ENCODE data around the gene RGS19.

DNA sequence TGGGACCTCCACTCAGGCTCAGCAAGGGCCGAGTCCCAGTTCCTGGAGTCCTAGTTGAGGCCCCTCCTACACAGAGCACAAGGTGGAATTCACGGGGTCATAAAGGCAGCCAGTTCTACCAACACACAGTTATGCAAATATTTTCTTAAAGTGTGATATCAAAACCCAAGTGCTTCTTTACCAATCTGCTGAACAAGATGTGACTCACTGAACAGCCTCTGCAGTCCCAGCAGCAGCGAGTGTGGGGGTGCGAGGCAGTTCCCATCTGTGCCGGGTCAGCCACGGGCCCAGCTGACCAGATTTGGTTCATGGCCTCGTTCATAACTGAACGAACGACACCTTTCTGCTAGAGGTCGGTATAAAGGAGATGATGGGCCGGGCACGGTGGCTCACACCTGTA is 20.8 kb downstream of the RGS19 start:
- TF ChIP-seq L3MBTL2 (conservative IDR thresholded peaks at IDR 0.05) (no peak), SP1 (IDR thresholded peaks at IDR 0.05) (no peak), HDGF (IDR thresholded peaks at IDR 0.05; ENCODE audit: borderline replicate concordance) (no peak), FOXK2 (IDR thresholded peaks at IDR 0.05) (no peak), FOXA1 (IDR thresholded peaks at IDR 0.05) (no peak), FOXM1 (IDR thresholded peaks at IDR 0.05; ENCODE audit: borderline replicate concordance) (no peak), BHLHE40 (IDR thresholded peaks at IDR 0.05; ENCODE audit: borderline replicate concordance) (no peak), ARNT (IDR thresholded peaks at IDR 0.05) (no peak), ELF4 (IDR thresholded peaks at IDR 0.05) (no peak), NFRKB (IDR thresholded peaks at IDR 0.05) (no peak)
- TF ChIP-seq, protein P1, sequence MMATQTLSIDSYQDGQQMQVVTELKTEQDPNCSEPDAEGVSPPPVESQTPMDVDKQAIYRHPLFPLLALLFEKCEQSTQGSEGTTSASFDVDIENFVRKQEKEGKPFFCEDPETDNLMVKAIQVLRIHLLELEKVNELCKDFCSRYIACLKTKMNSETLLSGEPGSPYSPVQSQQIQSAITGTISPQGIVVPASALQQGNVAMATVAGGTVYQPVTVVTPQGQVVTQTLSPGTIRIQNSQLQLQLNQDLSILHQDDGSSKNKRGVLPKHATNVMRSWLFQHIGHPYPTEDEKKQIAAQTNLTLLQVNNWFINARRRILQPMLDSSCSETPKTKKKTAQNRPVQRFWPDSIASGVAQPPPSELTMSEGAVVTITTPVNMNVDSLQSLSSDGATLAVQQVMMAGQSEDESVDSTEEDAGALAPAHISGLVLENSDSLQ (IDR thresholded peaks at IDR 0.05), result no peak

Data from HEK293T (cell line).